Natural killer cell (primary cell): Measurements from ENCODE around the gene EPYC. TPM values are rescaled to one million over a fixed set of nuclear protein-coding genes. Genes with fewer than 3 reads are reported as not detected.

Source experiments
- ATAC-seq, 3 donors: fragments of 150-1000 bp in 2 of 3; fragments of 200-7000 bp in 1 of 3; cut with Tn5 transposase; 1 replicate in 1 of 3; 2 replicates in 2 of 3; pipeline ENCODE4 v1.10.0; 2021; ENCODE audit warnings: mild to moderate bottlenecking in 2 of 3, moderate library complexity in 2 of 3
- DNase-seq, 2 donors: peaks; one replicate each; pipeline versions ENCODE4 v3.0.0 to v3.0.0-alpha.2; 2013 to 2021; ENCODE audit warnings: mixed read lengths in 1 of 2
- H3K27ac ChIP-seq: one replicate; pipeline ENCODE4 v1.5.1; 2013; ENCODE audit warnings: mild to moderate bottlenecking, low read length
- H3K27me3 ChIP-seq: one replicate; pipeline ENCODE4 v1.6.1; 2013; ENCODE audit warnings: low read length; ENCODE audit not compliant: control insufficient read depth, insufficient read depth
- H3K36me3 ChIP-seq: one replicate; pipeline ENCODE4 v1.6.1; 2013; ENCODE audit warnings: low read length; ENCODE audit not compliant: control insufficient read depth, insufficient read depth
- H3K4me1 ChIP-seq: one replicate; pipeline ENCODE4 v1.6.1; 2013; ENCODE audit warnings: low read length; ENCODE audit not compliant: control insufficient read depth, insufficient read depth
- H3K4me3 ChIP-seq: one replicate; pipeline ENCODE4 v1.5.1; 2013; ENCODE audit warnings: low read length
- H3K9me3 ChIP-seq: one replicate; pipeline ENCODE4 v1.6.1; 2013; ENCODE audit warnings: low read length; ENCODE audit not compliant: control insufficient read depth, insufficient read depth
- H3K27ac Mint-ChIP-seq, 2 donors: one replicate each; pipeline ENCODE4 v1.8.0; 2022; ENCODE audit warnings: mild to moderate bottlenecking in 2 of 2, mixed read lengths in 2 of 2, moderate library complexity in 1 of 2
- H3K27me3 Mint-ChIP-seq, 2 donors: one replicate each; pipeline ENCODE4 v1.8.0; 2022; ENCODE audit warnings: low read depth in 2 of 2, mixed read lengths in 2 of 2
- H3K36me3 Mint-ChIP-seq: one replicate; pipeline ENCODE4 v1.8.0; 2022; ENCODE audit warnings: mixed read lengths
- H3K4me1 Mint-ChIP-seq, 2 donors: one replicate each; pipeline ENCODE4 v1.8.0; 2022; ENCODE audit warnings: mixed read lengths in 2 of 2
- H3K4me3 Mint-ChIP-seq: one replicate; pipeline ENCODE4 v1.8.0; 2022; ENCODE audit warnings: mild to moderate bottlenecking, moderate library complexity, mixed read lengths
- H3K9me3 Mint-ChIP-seq, 2 donors: one replicate each; pipeline ENCODE4 v1.8.0; 2022; ENCODE audit warnings: mixed read lengths in 2 of 2
- CTCF ChIP-seq: fragments of 200-600 bp; IDR thresholded peaks from one replicate; pipeline ENCODE4 v1.8.0; 2022; ENCODE audit warnings: antibody characterized with exemption
- WGBS: methylation state at CpG from one replicate; pipeline ENCODE4 v1.1.7; 2013; ENCODE audit warnings: missing lambda C conversion rate; ENCODE audit not compliant: insufficient coverage; 5-methylcytosine and 5-hydroxymethylcytosine counted together
- intact Hi-C: fragments of 100-400 bp; cut with micrococcal nuclease; formaldehyde crosslinking; loops from one replicate; pipeline ENCODE4 v1.14.2; 2022
- total RNA-seq, 4 donors: library from RNA; stranded (reverse); fragments of 120-200 nt in 1 of 4; gene quantifications; one replicate each; pipeline versions ENCODE4 v1.2.3 to v1.2.4, GENCODE V29; 2013 to 2022

The EPYC gene
- total RNA-seq, 3 donors from 2014 or later (not counting 1 experiment from before 2014, with no cell fraction given) = not detected

GRCh38 chr12:91017511-91018263 lies 12.9 kb upstream of the EPYC start:
- Histone ChIP-seq H3K27ac (no peak overlapping the region), H3K9me3 (no peaks in the 10 kb centered on the region), H3K4me1 (no peaks in the 10 kb centered on the region), H3K27me3 (no peaks in the 10 kb centered on the region), H3K36me3 (no peaks in the 10 kb centered on the region), H3K4me3 (no peak overlapping the region)
- peaks cover 0 to 2% of the 10 kb centered on the region in 2 donors for H3K9me3 Mint-ChIP-seq
- intact Hi-C loops = no loop called here
- no peaks in the 10 kb centered on the region for H3K27me3 Mint-ChIP-seq
- TF ChIP-seq CTCF = no peak
- H3K4me1 Mint-ChIP-seq = no peaks in the 10 kb centered on the region
- ATAC-seq (no peak), DNase-seq (no peak)
- no peak overlapping the region for H3K4me3 Mint-ChIP-seq
- no peaks in the 10 kb centered on the region for H3K36me3 Mint-ChIP-seq
- WGBS = 42% methylated on average over 3 of the region's 5 CpGs
- H3K27ac Mint-ChIP-seq = no peak overlapping the region

- Histone ChIP-seq H3K27ac (no peak overlapping the region), H3K36me3 (no peaks in the 10 kb centered on the region), H3K4me3 (no peak overlapping the region), H3K4me1 (no peaks in the 10 kb centered on the region), H3K9me3 (no peaks in the 10 kb centered on the region), H3K27me3 (no peaks in the 10 kb centered on the region)
- H3K9me3 Mint-ChIP-seq = peaks cover 0 to 2% of the 10 kb centered on the region in 2 donors
- TF ChIP-seq CTCF = no peak
- intact Hi-C loops = no loop called here
- no peaks in the 10 kb centered on the region for H3K27me3 Mint-ChIP-seq
- no peak for DNase-seq
- H3K27ac Mint-ChIP-seq = no peak overlapping the region
- 100% methylated on average over 1 of the region's 1 CpG for WGBS
- no peaks in the 10 kb centered on the region for H3K4me1 Mint-ChIP-seq
- H3K36me3 Mint-ChIP-seq = no peaks in the 10 kb centered on the region
- H3K4me3 Mint-ChIP-seq = no peak overlapping the region
- no peak for ATAC-seq
These were observed 12.3 kb upstream of the EPYC start for GRCh38 chr12:91017043-91017442.

- ATAC-seq (no peak), DNase-seq (no peak)
- Mint-ChIP-seq H3K4me3 (no peak overlapping the region), H3K36me3 (no peaks in the 10 kb centered on the region), H3K27ac (no peak overlapping the region), H3K27me3 (no peaks in the 10 kb centered on the region), H3K9me3 (peaks cover 2 to 6% of the 10 kb centered on the region in 2 donors), H3K4me1 (peaks cover 22 to 23% of the 10 kb centered on the region in 2 donors)
- Histone ChIP-seq H3K36me3 (no peaks in the 10 kb centered on the region), H3K4me3 (no peak overlapping the region), H3K9me3 (no peaks in the 10 kb centered on the region), H3K4me1 (no peaks in the 10 kb centered on the region), H3K27me3 (no peaks in the 10 kb centered on the region), H3K27ac (no peak overlapping the region)
- no peak for TF ChIP-seq CTCF
- WGBS = 57% methylated on average over 1 of the region's 1 CpG
- intact Hi-C loops = no loop called here
These were observed 4.7 kb upstream of the EPYC start for GRCh38 chr12:91009319-91009950.
